BJ (cell line): ENCODE measurements around the gene CCL24. TPM values are rescaled to one million over a fixed set of nuclear protein-coding genes. Genes with fewer than 3 reads are reported as not detected.

Source experiments
- CTCF ChIA-PET: fragments of 350-600 bp; formaldehyde crosslinking; extraction: SDS; loops from one replicate; lab custom pipeline; 2021; ENCODE audit warnings: antibody characterized with exemption, inconsistent platforms; lab: Yijun Ruan, JAX
- POLR2A ChIA-PET: fragments of 300-600 bp; sonication (Branson Sonifier 250); formaldehyde crosslinking; extraction: SDS; loops from one replicate; lab custom pipeline; 2021; ENCODE audit warnings: antibody characterized with exemption; lab: Charles Lee
- DNase-seq: peaks from one replicate; pipeline ENCODE4 v3.0.0-alpha.2; 2011; ENCODE audit warnings: low read depth
- H3K27me3 ChIP-seq: 2 replicates; pipeline ENCODE4 v1.6.0; 2011; ENCODE audit warnings: low read length; ENCODE audit not compliant: control insufficient read depth, insufficient read depth
- H3K36me3 ChIP-seq: 2 replicates; pipeline ENCODE4 v1.5.1; 2011; ENCODE audit warnings: low read length; ENCODE audit not compliant: control insufficient read depth, insufficient read depth
- H3K4me3 ChIP-seq: 2 replicates; pipeline ENCODE4 v1.5.1; 2011; ENCODE audit warnings: low read depth, mild to moderate bottlenecking, control low read depth, low read length
- polyA plus RNA-seq: library from polyadenylated mRNA; depleted of rRNA; stranded (reverse); fragments of >200 nt; gene quantifications from 2 replicates; pipeline ENCODE4 v1.2.3, GENCODE V29; 2011
- TF ChIP-seq, protein P1 (sequence below): IDR thresholded peaks from 2 replicates; pipeline ENCODE4 v1.5.1; 2011; ENCODE audit warnings: low read depth, mild to moderate bottlenecking, control low read depth, inconsistent platforms, low read length, moderate library complexity; ENCODE audit not compliant: insufficient read depth

Gene CCL24
- polyA plus RNA-seq, 1 experiment = not detected

DNA sequence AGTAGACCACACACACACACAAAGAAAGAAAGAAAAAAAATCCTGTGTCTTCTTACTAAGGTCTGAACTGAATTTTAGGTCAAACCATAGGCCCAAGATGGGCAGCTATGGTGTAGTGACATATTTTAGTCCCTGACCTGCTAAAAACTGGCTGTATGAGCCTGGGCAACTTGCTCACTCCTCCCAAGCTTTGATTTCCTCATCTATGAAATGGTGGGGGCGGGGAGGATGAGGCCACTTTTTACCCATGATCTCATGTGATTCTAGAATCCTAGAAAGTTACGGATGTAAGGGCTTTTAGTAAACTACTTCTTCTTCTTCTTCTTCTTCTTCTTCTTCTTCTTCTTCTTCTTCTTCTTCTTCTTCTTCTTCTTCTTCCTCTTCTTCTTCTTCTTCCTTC, 6.1 kb upstream of the CCL24 start:
- Histone ChIP-seq H3K27me3 (peaks cover 9% of the 10 kb centered on the region), H3K36me3 (no peaks in the 10 kb centered on the region), H3K4me3 (no peak overlapping the region)
- ChIA-PET POLR2A (no interaction called here), CTCF (no interaction called here)
- no peak for DNase-seq
- TF ChIP-seq, protein P1, sequence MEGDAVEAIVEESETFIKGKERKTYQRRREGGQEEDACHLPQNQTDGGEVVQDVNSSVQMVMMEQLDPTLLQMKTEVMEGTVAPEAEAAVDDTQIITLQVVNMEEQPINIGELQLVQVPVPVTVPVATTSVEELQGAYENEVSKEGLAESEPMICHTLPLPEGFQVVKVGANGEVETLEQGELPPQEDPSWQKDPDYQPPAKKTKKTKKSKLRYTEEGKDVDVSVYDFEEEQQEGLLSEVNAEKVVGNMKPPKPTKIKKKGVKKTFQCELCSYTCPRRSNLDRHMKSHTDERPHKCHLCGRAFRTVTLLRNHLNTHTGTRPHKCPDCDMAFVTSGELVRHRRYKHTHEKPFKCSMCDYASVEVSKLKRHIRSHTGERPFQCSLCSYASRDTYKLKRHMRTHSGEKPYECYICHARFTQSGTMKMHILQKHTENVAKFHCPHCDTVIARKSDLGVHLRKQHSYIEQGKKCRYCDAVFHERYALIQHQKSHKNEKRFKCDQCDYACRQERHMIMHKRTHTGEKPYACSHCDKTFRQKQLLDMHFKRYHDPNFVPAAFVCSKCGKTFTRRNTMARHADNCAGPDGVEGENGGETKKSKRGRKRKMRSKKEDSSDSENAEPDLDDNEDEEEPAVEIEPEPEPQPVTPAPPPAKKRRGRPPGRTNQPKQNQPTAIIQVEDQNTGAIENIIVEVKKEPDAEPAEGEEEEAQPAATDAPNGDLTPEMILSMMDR = no peak

DNA sequence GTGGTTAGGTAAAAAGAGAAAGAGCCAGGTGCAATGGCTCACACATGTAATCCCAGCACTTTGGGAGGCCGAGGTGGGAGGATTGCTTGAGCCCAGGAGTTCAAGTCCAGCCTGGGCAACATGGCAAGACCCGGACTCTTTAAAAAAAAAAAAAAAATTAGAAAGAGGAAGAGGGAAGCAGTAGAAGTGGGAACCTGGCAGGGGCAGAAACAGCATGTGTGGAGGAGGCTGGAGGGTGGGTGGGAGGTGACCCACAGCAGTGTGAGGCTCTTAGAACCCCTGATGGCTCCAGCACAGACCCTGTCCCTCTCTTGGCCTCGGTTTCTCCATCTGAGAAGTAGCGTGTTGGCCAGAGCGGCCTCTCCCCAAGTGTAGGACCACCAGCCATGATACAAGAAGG, 4.9 kb upstream of the CCL24 start:
- peaks cover 9% of the 10 kb centered on the region for H3K27me3 ChIP-seq
- CTCF ChIA-PET = no interaction called here
- TF ChIP-seq, protein P1 = no peak
- no peak overlapping the region for H3K4me3 ChIP-seq
- POLR2A ChIA-PET = no interaction called here
- H3K36me3 ChIP-seq = no peaks in the 10 kb centered on the region
- no peak for DNase-seq

DNA sequence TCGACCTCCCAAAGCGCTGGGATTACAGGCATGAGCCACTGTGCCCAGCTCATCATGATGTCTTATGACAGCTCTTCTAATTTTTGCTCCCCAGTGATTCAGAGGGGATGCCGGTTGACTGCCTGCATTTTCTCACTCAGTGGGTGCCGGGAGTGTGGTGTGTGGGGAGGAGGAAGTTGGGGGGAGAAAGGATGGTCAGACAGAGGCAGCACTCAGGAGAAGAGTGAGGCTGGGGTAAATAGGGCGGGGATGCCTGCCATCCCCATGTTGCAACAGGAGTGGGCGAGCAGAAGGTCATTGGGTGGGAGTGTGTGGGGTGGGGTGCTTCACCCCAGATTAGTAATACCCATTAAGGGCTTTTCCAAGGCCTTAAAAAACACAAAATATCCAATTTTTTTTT, 3.5 kb upstream of the CCL24 start:
- POLR2A ChIA-PET = no interaction called here
- no peak for DNase-seq
- CTCF ChIA-PET = interaction anchor here (0.6 to 1.2 kb wide), 2 partner anchors 8 to 204 kb away, joined by 3 read pairs; no protein-coding TSS in a partner anchor
- TF ChIP-seq, protein P1 = no peak
- Histone ChIP-seq H3K27me3 (peaks cover 5% of the 10 kb centered on the region; the same call in 1 of the 2 replicates), H3K36me3 (no peaks in the 10 kb centered on the region), H3K4me3 (no peak overlapping the region)

DNA sequence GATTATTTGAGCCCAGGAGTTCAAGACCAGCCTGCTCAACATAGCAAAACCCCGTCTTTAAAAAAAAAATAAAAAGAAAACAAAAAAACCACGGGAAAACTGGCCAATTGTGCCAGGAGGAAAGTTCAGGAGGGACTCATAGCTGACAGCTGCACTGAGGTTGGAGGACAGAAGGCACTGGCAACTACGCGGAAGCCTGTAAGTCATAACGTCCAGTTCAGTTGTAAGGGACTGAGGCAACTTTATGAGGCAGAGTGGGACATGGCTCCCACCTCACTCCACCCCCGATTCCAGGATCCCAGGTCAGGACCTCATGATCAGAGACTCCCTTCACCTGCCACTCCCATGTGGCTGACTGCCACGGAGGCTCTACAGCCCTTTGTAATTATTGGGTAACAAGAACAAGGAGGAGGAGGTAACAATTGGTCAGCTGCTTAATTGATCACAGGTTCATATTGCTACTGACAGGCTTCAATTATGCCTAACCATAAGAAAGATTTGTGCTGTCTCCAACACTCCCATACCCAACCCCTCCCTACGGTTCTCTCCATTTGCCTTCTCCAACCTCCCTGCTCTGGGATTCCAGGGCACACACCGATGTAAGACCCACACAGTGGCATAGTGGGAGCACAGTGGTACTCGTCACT, 1.9 kb upstream of the CCL24 start:
- DNase-seq = no peak
- no peak overlapping the region for H3K4me3 ChIP-seq
- no peaks in the 10 kb centered on the region for H3K36me3 ChIP-seq
- peaks cover 6% of the 10 kb centered on the region; the same call in 1 of the 2 replicates for H3K27me3 ChIP-seq
- ChIA-PET CTCF (no interaction called here), POLR2A (no interaction called here)
- TF ChIP-seq, protein P1 = no peak

DNA sequence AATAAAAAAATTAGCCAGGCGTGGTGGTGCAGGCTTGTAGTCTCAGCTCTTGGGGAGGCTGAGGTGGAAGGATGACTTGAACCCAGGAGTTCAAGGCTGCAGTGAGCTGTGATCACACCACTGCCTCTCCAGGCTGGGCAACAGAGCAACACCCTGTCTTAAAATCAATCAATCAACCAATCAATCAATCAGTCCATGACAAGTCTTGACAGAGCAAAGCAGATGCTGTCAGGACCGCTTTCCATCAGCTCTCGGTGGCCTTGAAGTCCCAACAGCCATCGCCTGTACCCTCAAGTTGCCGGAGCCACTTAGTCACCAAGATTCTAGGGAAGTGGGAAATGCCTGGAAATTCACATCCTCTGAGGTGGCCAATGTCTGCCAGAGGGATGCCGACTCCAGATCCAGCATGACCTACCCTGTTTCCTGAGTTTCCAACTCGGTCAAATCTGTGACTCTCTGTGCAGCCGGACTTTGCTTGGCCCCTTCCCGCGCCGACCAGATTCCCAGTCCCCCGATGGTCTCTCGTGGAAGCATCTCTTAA, 871 bp upstream of the CCL24 start:
- TF ChIP-seq, protein P1 = no peak
- Histone ChIP-seq H3K27me3 (peaks cover 4% of the 10 kb centered on the region; the same call in 1 of the 2 replicates), H3K4me3 (no peak overlapping the region), H3K36me3 (no peaks in the 10 kb centered on the region)
- no peak for DNase-seq
- ChIA-PET CTCF (no interaction called here), POLR2A (no interaction called here)
